GM18517 (cell line): Measurements from ENCODE around the gene FCER2.

ENCODE experiments used
- ATAC-seq: cut with Tn5 transposase; IDR thresholded peaks from one replicate; pipeline ENCODE4 v1.9.1; 2021; ENCODE audit warnings: mild to moderate bottlenecking, moderate library complexity; ENCODE audit not compliant: unreplicated experiment

FCER2 gene

GRCh38 chr19:7704280-7705060 lies 2.5 kb upstream of the FCER2 start:
- ATAC-seq, result no peak

GRCh38 chr19:7703332-7703731 lies 1.4 kb upstream of the FCER2 start:
- no peak for ATAC-seq

- no peak for ATAC-seq
Observed at GRCh38 chr19:7701049-7701653, 780 bp downstream of the FCER2 start.

GRCh38 chr19:7699417-7700401 lies 2.2 kb downstream of the FCER2 start:
- ATAC-seq, result no peak

GRCh38 chr19:7699003-7699402 lies 2.9 kb downstream of the FCER2 start:
- ATAC-seq, result no peak

- ATAC-seq, result no peak
Observed at GRCh38 chr19:7698583-7698982, 3.3 kb downstream of the FCER2 start.

GRCh38 chr19:7697721-7698287 lies 4.1 kb downstream of the FCER2 start:
- ATAC-seq, result no peak

- ATAC-seq, result no peak
Observed at GRCh38 chr19:7694499-7694898, 7.4 kb downstream of the FCER2 start.

- no peak for ATAC-seq
Observed at GRCh38 chr19:7692417-7693088, 9.4 kb downstream of the FCER2 start.

GRCh38 chr19:7691497-7691896 lies 10.4 kb downstream of the FCER2 start:
- ATAC-seq, result no peak

GRCh38 chr19:7690779-7691258 lies 11.1 kb downstream of the FCER2 start:
- no peak for ATAC-seq

GRCh38 chr19:7689165-7689564 lies 12.8 kb downstream of the FCER2 start:
- no peak for ATAC-seq

GRCh38 chr19:7687177-7687576 lies 14.8 kb downstream of the FCER2 start:
- ATAC-seq, result no peak

- no peak for ATAC-seq
Observed at GRCh38 chr19:7685546-7686445, 16.1 kb downstream of the FCER2 start.

GRCh38 chr19:7682175-7682855 lies 19.6 kb downstream of the FCER2 start:
- ATAC-seq, result no peak

- ATAC-seq, result no peak
Observed at GRCh38 chr19:7681340-7682174, 20.4 kb downstream of the FCER2 start.

GRCh38 chr19:7680606-7681339 lies 21.2 kb downstream of the FCER2 start, which contains the start of gene TRAPPC5:
Gene TRAPPC5, plus strand, starts transcription at chr19:7680833. Its CDS starts 1,421 bp downstream, at chr19:7682254.
- ATAC-seq, result no peak
